Breast epithelium (tissue), 3 donors: ENCODE data around the gene ULK1.

ENCODE experiments used
- CTCF ChIP-seq, 3 donors: fragments of 450-650 bp; IDR thresholded peaks; one replicate each; pipeline ENCODE4 v1.5.1; 2016 to 2017; ENCODE audit warnings: antibody characterized with exemption in 3 of 3, mild to moderate bottlenecking in 3 of 3, moderate library complexity in 3 of 3
- POLR2A ChIP-seq: fragments of 450-650 bp; IDR thresholded peaks from one replicate; pipeline ENCODE4 v1.6.1; 2016; ENCODE audit warnings: antibody characterized with exemption, mild to moderate bottlenecking, moderate library complexity

GRCh38 chr12:131883521-131883900 is 10.9 kb upstream of the ULK1 start:
- no peak for TF ChIP-seq CTCF (IDR thresholded peaks at IDR 0.05)
- TF ChIP-seq POLR2A, result no peak
